Measurements from ENCODE around the gene SHISA7. TPM values are rescaled to one million over a fixed set of nuclear protein-coding genes. Genes with fewer than 3 reads are reported as not detected.

Gene SHISA7
- total RNA-seq, 1 donor from 2014 or later, result 0.22 TPM

DNA sequence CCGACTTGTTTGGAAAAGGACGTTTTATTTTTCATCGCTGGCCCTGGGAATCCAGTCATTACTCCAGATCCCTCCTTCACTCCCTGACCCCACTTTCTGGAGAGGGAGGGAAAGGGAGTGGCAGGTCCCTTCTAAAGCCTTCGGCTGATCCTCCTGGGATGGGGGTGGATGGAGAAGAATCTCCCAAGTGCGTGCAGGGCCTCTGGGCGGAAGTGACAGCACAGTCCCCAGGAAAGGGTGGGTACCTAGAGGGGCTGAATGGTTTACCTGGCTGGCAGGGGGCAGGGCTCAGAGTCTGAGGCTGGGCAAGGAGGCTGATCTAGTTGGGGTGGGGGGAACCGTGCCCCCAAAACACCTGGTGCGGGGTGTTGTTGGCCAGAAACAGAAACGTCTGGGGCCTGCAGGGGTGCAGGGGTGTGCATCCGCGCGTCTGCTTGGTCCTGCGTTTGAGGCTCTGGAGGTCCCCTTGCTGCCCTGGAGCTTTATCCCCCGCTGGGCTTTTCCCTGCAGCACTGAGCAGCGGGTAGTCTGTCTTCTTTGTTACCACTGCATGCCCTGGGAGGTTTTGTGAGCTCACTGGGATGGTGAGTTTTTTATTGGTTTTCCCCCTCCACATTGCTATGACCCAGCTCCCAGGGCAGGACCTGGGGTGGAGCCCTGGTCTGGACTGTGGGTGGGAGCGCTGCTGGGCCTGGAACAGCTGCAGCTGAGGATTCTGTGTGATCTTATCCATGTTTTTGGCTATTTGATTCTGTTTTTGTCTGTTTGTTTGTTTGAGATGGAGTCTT is 30.3 kb upstream of the SHISA7 start:
- H3K4me3 Mint-ChIP-seq, result no peak overlapping the region
- no peaks in the 10 kb centered on the region for H3K27me3 Mint-ChIP-seq
- no peaks in the 10 kb centered on the region for H3K36me3 Mint-ChIP-seq
- no peak overlapping the region for H3K27ac Mint-ChIP-seq
- no peaks in the 10 kb centered on the region for H3K9me3 Mint-ChIP-seq
- peaks cover 14% of the 10 kb centered on the region for H3K4me1 Mint-ChIP-seq (ENCODE audit: unreplicated experiment)
- TF ChIP-seq, protein P1, sequence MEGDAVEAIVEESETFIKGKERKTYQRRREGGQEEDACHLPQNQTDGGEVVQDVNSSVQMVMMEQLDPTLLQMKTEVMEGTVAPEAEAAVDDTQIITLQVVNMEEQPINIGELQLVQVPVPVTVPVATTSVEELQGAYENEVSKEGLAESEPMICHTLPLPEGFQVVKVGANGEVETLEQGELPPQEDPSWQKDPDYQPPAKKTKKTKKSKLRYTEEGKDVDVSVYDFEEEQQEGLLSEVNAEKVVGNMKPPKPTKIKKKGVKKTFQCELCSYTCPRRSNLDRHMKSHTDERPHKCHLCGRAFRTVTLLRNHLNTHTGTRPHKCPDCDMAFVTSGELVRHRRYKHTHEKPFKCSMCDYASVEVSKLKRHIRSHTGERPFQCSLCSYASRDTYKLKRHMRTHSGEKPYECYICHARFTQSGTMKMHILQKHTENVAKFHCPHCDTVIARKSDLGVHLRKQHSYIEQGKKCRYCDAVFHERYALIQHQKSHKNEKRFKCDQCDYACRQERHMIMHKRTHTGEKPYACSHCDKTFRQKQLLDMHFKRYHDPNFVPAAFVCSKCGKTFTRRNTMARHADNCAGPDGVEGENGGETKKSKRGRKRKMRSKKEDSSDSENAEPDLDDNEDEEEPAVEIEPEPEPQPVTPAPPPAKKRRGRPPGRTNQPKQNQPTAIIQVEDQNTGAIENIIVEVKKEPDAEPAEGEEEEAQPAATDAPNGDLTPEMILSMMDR (conservative IDR thresholded peaks at IDR 0.05), result no peak
- no peak for DNase-seq (ENCODE audit: extremely low spot score, unreplicated experiment)

DNA sequence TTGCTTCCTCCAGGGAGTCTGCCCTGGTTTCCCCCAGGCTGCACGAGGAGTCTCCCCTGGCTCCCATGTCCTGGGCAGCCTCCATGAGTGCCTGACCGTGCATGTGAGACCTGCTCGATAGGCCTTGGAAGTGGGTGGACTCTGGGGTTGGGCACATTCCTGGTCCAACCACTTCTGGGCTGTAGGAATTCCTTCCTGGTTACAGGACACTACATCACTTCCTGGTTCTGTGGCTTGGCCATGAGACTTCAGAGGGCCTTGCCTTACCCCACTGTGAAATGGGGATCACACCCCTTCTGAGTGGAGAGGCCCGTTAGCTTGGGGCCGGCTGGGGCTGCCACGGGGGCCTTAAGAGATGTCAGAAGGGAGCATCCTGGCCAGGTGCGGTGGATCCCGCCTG is 29.4 kb upstream of the SHISA7 start:
- H3K9me3 Mint-ChIP-seq, result no peaks in the 10 kb centered on the region

GRCh38 chr19:55471266-55471665 is 28.2 kb upstream of the SHISA7 start:
- Mint-ChIP-seq H3K4me3 (no peak overlapping the region), H3K36me3 (no peaks in the 10 kb centered on the region), H3K9me3 (no peaks in the 10 kb centered on the region), H3K4me1 (ENCODE audit: unreplicated experiment) (peaks cover 6% of the 10 kb centered on the region), H3K27me3 (peaks cover 7% of the 10 kb centered on the region), H3K27ac (no peak overlapping the region)
- TF ChIP-seq, protein P1 (conservative IDR thresholded peaks at IDR 0.05), result no peak
- DNase-seq (ENCODE audit: extremely low spot score, unreplicated experiment), result no peak

More for the DNA sequence above, 29.4 kb upstream of the SHISA7 start:
- peaks cover under 1% of the 10 kb centered on the region for H3K27me3 Mint-ChIP-seq
- H3K4me3 Mint-ChIP-seq, result no peak overlapping the region
- TF ChIP-seq, protein P1 (conservative IDR thresholded peaks at IDR 0.05), result no peak
- peak overlapping the region; percentile 29 for H3K27ac Mint-ChIP-seq
- no peak for DNase-seq (ENCODE audit: extremely low spot score, unreplicated experiment)
- no peaks in the 10 kb centered on the region for H3K36me3 Mint-ChIP-seq
- peaks cover 6% of the 10 kb centered on the region for H3K4me1 Mint-ChIP-seq (ENCODE audit: unreplicated experiment)

- Mint-ChIP-seq H3K27ac (no peak overlapping the region), H3K4me1 (ENCODE audit: unreplicated experiment) (peaks cover 7% of the 10 kb centered on the region), H3K27me3 (peaks cover 16% of the 10 kb centered on the region), H3K4me3 (no peak overlapping the region), H3K36me3 (no peaks in the 10 kb centered on the region), H3K9me3 (no peaks in the 10 kb centered on the region)
- no peak for DNase-seq (ENCODE audit: extremely low spot score, unreplicated experiment)
- TF ChIP-seq, protein P1 (conservative IDR thresholded peaks at IDR 0.05), result no peak
Observed at GRCh38 chr19:55468054-55468393, 24.9 kb upstream of the SHISA7 start.

DNA sequence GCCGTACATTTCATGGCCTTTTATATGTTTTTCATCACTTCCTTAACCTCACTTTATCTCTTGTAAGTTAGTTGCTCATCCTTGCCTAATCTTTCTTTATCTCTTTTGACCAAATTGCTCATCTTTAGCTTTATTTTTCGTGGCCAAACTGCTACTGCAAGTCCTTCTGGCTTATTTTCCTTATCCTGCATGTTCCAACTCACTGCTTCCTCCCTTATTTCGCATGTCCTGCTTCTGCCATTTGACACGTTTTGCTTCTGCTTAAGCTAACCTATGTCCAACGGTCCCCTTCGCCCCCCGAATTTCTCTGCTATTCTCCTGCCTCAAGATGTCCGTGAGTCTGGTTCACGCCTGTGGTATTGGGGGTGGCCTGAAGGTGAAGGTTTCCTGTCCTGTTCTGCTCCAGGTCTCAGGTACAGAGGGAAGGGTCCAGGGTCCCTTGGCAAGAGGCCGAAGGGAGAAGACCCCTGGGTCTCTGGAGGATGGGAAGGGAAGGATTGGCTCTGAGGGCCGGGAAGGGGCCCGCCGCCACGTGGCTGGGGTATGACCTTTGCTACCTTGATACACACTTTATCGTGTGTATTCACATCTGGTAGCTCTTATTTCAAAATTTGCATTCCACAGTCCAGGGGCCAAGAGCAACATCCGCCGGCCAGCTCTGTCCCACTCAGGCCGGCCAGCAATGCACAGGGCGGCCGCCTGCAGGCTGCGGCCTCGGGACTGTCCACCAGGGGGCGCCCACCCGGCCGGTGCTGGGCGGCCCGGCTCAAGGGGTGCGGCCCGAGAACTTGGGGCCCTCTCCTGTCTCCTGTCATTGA is 24.3 kb upstream of the SHISA7 start:
- Mint-ChIP-seq H3K4me1 (ENCODE audit: unreplicated experiment) (peaks cover 10% of the 10 kb centered on the region), H3K36me3 (no peaks in the 10 kb centered on the region), H3K27me3 (peaks cover 19% of the 10 kb centered on the region), H3K27ac (peak overlapping the region; percentile 56), H3K4me3 (no peak overlapping the region), H3K9me3 (no peaks in the 10 kb centered on the region)
- TF ChIP-seq, protein P1 (conservative IDR thresholded peaks at IDR 0.05), result peak; percentile 100
- peak; percentile 77 for DNase-seq (ENCODE audit: extremely low spot score, unreplicated experiment)
